ENCODE data around the gene MTCL1.

MTCL1 gene

GRCh38 chr18:8705238-8705960 is at the start of gene MTCL1:
MTCL1 (plus strand) TSS chr18:8705556; CDS start chr18:8705661, 105 bp downstream.
- DNase-seq: peak; percentile 29

- DNase-seq: no peak
These were observed 49.1 kb upstream of the MTCL1 start for GRCh38 chr18:8656232-8656631.

GRCh38 chr18:8657050-8657820 is 48.1 kb upstream of the MTCL1 start:
- DNase-seq: no peak

- no peak for DNase-seq
These were observed 47.4 kb upstream of the MTCL1 start for GRCh38 chr18:8657873-8658470.

GRCh38 chr18:8658858-8659485 is 46.4 kb upstream of the MTCL1 start:
- no peak for DNase-seq

GRCh38 chr18:8659609-8660242 is 45.6 kb upstream of the MTCL1 start:
- no peak for DNase-seq

GRCh38 chr18:8660316-8660715 is 45.0 kb upstream of the MTCL1 start:
- DNase-seq: no peak

- DNase-seq: no peak
These were observed 43.4 kb upstream of the MTCL1 start for GRCh38 chr18:8661754-8662559.

GRCh38 chr18:8662560-8663255 is 42.6 kb upstream of the MTCL1 start:
- no peak for DNase-seq

- no peak for DNase-seq
These were observed 37.5 kb upstream of the MTCL1 start for GRCh38 chr18:8667846-8668245.

- DNase-seq: no peak
These were observed 37.0 kb upstream of the MTCL1 start for GRCh38 chr18:8668381-8668780.

- DNase-seq: no peak
These were observed 35.8 kb upstream of the MTCL1 start for GRCh38 chr18:8669571-8669970.

- DNase-seq: no peak
These were observed 31.8 kb upstream of the MTCL1 start for GRCh38 chr18:8673256-8674209.

GRCh38 chr18:8675057-8675456 is 30.3 kb upstream of the MTCL1 start:
- no peak for DNase-seq

GRCh38 chr18:8681196-8681595 is 24.2 kb upstream of the MTCL1 start:
- no peak for DNase-seq

GRCh38 chr18:8684577-8684976 is 20.8 kb upstream of the MTCL1 start:
- DNase-seq: no peak

GRCh38 chr18:8685141-8685913 is 20.0 kb upstream of the MTCL1 start:
- no peak for DNase-seq

- DNase-seq: no peak
These were observed 19.5 kb upstream of the MTCL1 start for GRCh38 chr18:8685914-8686216.

GRCh38 chr18:8686611-8687010 is 18.7 kb upstream of the MTCL1 start:
- DNase-seq: no peak

Data from CD4-positive, alpha-beta T cell treated with Interleukin-15 for 1 hour (primary cell).